ENCODE measurements around the gene CNTN5.

The CNTN5 gene

DNA sequence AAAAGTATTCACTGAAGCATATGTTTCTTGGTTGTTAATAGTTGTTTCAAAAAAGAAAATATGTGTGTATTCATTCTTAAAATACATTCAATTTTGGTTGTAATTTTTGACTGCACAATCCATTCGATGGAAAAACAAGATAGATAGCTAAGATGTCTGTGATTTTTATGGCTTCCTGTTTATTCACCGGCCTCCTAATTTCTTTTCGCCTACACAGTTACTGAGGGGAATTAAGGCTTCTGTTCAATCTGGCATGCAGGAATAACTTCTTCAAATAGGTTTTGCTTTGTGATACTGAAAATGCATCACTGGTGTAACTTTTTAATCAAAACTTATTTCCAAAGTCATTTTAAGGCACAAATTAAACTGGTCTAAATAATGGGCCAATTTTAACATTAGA, 1375.5 kb downstream of the CNTN5 start:
- TF ChIP-seq, protein P1, sequence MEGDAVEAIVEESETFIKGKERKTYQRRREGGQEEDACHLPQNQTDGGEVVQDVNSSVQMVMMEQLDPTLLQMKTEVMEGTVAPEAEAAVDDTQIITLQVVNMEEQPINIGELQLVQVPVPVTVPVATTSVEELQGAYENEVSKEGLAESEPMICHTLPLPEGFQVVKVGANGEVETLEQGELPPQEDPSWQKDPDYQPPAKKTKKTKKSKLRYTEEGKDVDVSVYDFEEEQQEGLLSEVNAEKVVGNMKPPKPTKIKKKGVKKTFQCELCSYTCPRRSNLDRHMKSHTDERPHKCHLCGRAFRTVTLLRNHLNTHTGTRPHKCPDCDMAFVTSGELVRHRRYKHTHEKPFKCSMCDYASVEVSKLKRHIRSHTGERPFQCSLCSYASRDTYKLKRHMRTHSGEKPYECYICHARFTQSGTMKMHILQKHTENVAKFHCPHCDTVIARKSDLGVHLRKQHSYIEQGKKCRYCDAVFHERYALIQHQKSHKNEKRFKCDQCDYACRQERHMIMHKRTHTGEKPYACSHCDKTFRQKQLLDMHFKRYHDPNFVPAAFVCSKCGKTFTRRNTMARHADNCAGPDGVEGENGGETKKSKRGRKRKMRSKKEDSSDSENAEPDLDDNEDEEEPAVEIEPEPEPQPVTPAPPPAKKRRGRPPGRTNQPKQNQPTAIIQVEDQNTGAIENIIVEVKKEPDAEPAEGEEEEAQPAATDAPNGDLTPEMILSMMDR (conservative IDR thresholded peaks at IDR 0.05), result no peak

DNA sequence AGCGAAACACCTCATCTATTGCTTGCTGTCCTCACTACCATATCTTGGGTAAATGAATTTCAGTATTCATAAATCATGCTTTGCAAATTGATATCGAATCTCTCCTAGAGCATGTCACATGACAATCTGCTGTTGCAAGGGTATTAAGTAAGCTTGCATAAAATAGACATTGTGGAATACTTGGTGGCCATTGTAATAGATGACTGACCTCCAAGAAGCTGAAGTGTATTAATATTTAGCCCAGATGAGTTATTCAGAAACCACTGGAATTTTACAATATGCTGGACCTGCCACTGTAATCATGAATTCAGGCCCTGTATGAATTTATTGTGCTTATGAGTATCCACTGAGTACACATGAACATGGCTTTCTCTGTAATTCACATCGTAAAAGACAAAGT, 1376.7 kb downstream of the CNTN5 start:
- H3K27ac ChIP-seq, result no peak overlapping the region
- TF ChIP-seq, protein P1 (conservative IDR thresholded peaks at IDR 0.05), result no peak

More for the DNA sequence above, 1375.5 kb downstream of the CNTN5 start:
- no peak overlapping the region for H3K27ac ChIP-seq

DNA sequence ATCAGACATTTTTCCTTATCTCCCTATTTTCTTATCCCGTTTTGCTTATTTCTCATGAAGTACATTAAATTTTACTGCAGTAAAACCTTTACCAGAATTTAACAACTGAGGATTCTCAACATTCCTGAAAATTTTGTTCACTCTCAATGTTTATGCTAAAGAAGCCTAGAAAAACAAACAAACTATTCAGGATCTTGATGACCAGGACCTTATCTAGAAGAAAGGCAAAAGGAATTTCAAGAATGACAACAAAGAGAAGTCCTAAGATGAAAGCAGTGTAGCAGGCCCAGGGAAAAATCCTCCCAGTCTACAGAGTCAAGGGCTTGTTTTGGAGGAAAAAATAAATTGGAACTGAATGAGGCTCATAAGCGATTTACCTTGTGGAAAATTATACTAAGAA, 1383.1 kb downstream of the CNTN5 start:
- TF ChIP-seq, protein P1 (conservative IDR thresholded peaks at IDR 0.05), result no peak
- no peak overlapping the region for H3K27ac ChIP-seq

DNA sequence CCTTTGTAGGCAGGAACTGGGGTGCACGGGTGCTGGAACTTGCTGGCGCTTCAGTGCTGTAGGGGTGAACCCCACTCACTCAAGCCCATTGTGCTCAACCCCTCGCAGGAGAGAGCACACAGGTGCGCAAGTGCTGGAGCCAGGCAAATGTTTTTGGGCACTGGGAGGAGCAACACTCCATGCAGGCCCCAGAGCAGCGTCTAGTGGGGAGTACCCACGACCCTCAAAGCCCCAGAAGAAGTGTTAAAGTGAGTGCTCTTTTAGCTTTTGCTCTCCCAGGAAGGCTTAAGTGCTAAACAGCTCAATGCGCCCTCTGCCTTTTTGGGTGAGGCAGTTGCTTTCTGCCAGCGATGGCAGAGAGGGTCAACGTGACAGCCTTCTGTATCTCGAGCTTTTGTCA, 1384.2 kb downstream of the CNTN5 start:
- TF ChIP-seq, protein P1 (conservative IDR thresholded peaks at IDR 0.05), result no peak
- no peak overlapping the region for H3K27ac ChIP-seq

Measured in VCaP (cell line).